HepG2 (cell line): Measurements from ENCODE around the gene NSG2. TPM values are rescaled to one million over a fixed set of nuclear protein-coding genes. Genes with fewer than 3 reads are reported as not detected.

ENCODE experiments used
- ATAC-seq: fragments of 200-7000 bp; cut with Tn5 transposase; 3 replicates; pipeline ENCODE4 v1.9.1; 2020; ENCODE audit warnings: mild to moderate bottlenecking, moderate library complexity
- BruUV-seq: library from RNA; stranded (reverse); fragments of 400-500 nt; replicated peaks from 2 replicates; lab custom pipeline; 2021; lab: Mats Ljungman, UMichigan
- CTCF ChIA-PET: fragments of 300-600 bp; formaldehyde crosslinking; extraction: SDS; loops from one replicate; lab custom pipeline; 2021; ENCODE audit warnings: low total read pairs, inconsistent platforms, low intra/inter-chr PET ratio; lab: Yijun Ruan, JAX
- POLR2A ChIA-PET: fragments of 350-600 bp; sonication (Branson Sonifier 250); formaldehyde crosslinking; loops from one replicate; lab custom pipeline; 2020; ENCODE audit warnings: antibody characterized with exemption, inconsistent platforms; lab: Yijun Ruan, JAX
- DNase-seq: peaks from one replicate; pipeline ENCODE4 v3.0.0-alpha.2; 2015; ENCODE audit warnings: low spot score
- FAIRE-seq: peaks from 3 replicates; lab custom pipeline; 2011; peaks lifted over from hg19 to GRCh38; lab: Jason Lieb, UNC
- H2AFZ ChIP-seq: one replicate; pipeline ENCODE4 v1.6.1; 2011; ENCODE audit warnings: low read length, inconsistent platforms
- H3K27ac ChIP-seq: fragments of 300-600 bp; 3 replicates; pipeline ENCODE4 v1.8.0; 2011; ENCODE audit warnings: mixed run types, mild to moderate bottlenecking, mixed read lengths, low read length, inconsistent platforms; ENCODE audit not compliant: insufficient read depth; ENCODE audit errors: extremely low read length
- H3K27me3 ChIP-seq, 2 experiments: fragments of 200-600 bp in 1 of 2; 2 replicates in 1 of 2; 3 replicates in 1 of 2; pipeline versions ENCODE4 v1.6.0 to v1.8.0; 2011; ENCODE audit warnings: low read length in 2 of 2, mild to moderate bottlenecking in 2 of 2, moderate library complexity in 2 of 2, inconsistent platforms in 1 of 2; ENCODE audit not compliant: insufficient read depth in 2 of 2, control insufficient read depth in 1 of 2
- H3K36me3 ChIP-seq, 2 experiments: fragments of 200-600 bp in 1 of 2; replicated peaks in 1 of 2; 2 replicates in 1 of 2; 3 replicates in 1 of 2; pipeline versions ENCODE4 v1.5.1 to v1.8.0; 2011; ENCODE audit warnings: low read length in 2 of 2, inconsistent platforms in 1 of 2; ENCODE audit not compliant: insufficient read depth in 2 of 2, control insufficient read depth in 1 of 2
- H3K4me1 ChIP-seq: 2 replicates; pipeline ENCODE4 v1.5.1; 2012; ENCODE audit warnings: low read length, inconsistent platforms; ENCODE audit not compliant: insufficient read depth
- H3K4me2 ChIP-seq: 2 replicates; pipeline ENCODE4 v1.6.0; 2011; ENCODE audit warnings: low read depth, low read length, inconsistent platforms
- H3K4me3 ChIP-seq, 3 experiments: fragments of 200-600 bp in 1 of 3; sonication (generic), shearing (Covaris generic) in 1 of 3; replicated peaks in 1 of 3; 2 replicates each; pipeline ENCODE4 v1.5.1; 2011 to 2016; ENCODE audit warnings: low read length in 3 of 3, inconsistent platforms in 2 of 3, low read depth in 2 of 3, mild to moderate bottlenecking in 2 of 3, control low read depth in 1 of 3, mixed read lengths in 1 of 3; ENCODE audit not compliant: insufficient read depth in 1 of 3
- H3K79me2 ChIP-seq: one replicate; pipeline ENCODE4 v1.6.1; 2011; ENCODE audit warnings: low read length, inconsistent platforms; ENCODE audit not compliant: insufficient read depth
- H3K9ac ChIP-seq: 2 replicates; pipeline ENCODE4 v1.6.0; 2011; ENCODE audit warnings: mild to moderate bottlenecking, low read depth, low read length, inconsistent platforms; ENCODE audit not compliant: insufficient read depth
- H3K9me3 ChIP-seq: 2 replicates; pipeline ENCODE4 v1.5.1; 2012; ENCODE audit warnings: mild to moderate bottlenecking, low read length
- H4K20me1 ChIP-seq: 2 replicates; pipeline ENCODE4 v1.6.0; 2011; ENCODE audit warnings: inconsistent platforms, mild to moderate bottlenecking, low read length, moderate library complexity; ENCODE audit not compliant: insufficient read depth
- DPF2 ChIP-seq: sonication (generic); formaldehyde crosslinking; IDR thresholded peaks from 2 replicates; pipeline ENCODE4 v1.4.0; 2020; ENCODE audit warnings: mild to moderate bottlenecking, low read depth, missing genetic modification reagents, borderline replicate concordance
- HOMEZ ChIP-seq: IDR thresholded peaks from 2 replicates; pipeline ENCODE4 v1.6.1; 2016; ENCODE audit warnings: low read depth
- PTBP1 ChIP-seq: fragments of 200-400 bp; formaldehyde crosslinking; IDR thresholded peaks from 2 replicates; pipeline ENCODE4 v1.6.1; 2018; ENCODE audit warnings: low read length, low read depth; ENCODE audit not compliant: poor library complexity, severe bottlenecking
- TSC22D2 ChIP-seq: sonication (generic); formaldehyde crosslinking; IDR thresholded peaks from 2 replicates; pipeline ENCODE4 v1.5.1; 2020; ENCODE audit warnings: missing genetic modification reagents, mild to moderate bottlenecking, borderline replicate concordance
- ZNF20 ChIP-seq: sonication (generic); formaldehyde crosslinking; IDR thresholded peaks from 2 replicates; pipeline ENCODE4 v1.4.0; 2020; ENCODE audit warnings: mild to moderate bottlenecking, moderate library complexity, missing genetic modification reagents
- ZNF605 ChIP-seq: sonication (generic); formaldehyde crosslinking; IDR thresholded peaks from 2 replicates; pipeline ENCODE4 v1.8.0; 2022; ENCODE audit warnings: mild to moderate bottlenecking, missing genetic modification reagents
- ZNF678 ChIP-seq: sonication (generic); formaldehyde crosslinking; IDR thresholded peaks from 2 replicates; pipeline ENCODE4 v1.4.0; 2020; ENCODE audit warnings: mild to moderate bottlenecking, missing genetic modification reagents
- WGBS: methylation state at CpG from one replicate; pipeline ENCODE4 v1.1.6; 2017; ENCODE audit warnings: low lambda C conversion rate; 5-methylcytosine and 5-hydroxymethylcytosine counted together
- in situ Hi-C: cut with HindIII; loops from 2 replicates; pipeline ENCODE4 v1.10.0; 2017; ENCODE audit warnings: low pct_unique_long_range_greater_than_20kb; ENCODE audit not compliant: extremely low pct_ligation_motif_present
- intact Hi-C: fragments of 100-400 bp; cut with micrococcal nuclease; formaldehyde crosslinking; loops from one replicate; pipeline ENCODE4 v1.10.0; 2022; ENCODE audit not compliant: unreplicated experiment
- polyA plus RNA-seq, 8 experiments: library from polyadenylated mRNA; depleted of rRNA in 3 of 8; stranded (reverse) in 7 of 8; unstranded in 1 of 8; fragments of >200 nt; fragmentation: Illumina TruSeq in 4 of 8; extraction: Trizol in 4 of 8; gene quantifications; 2 replicates each; pipeline versions ENCODE4 v1.2.1 to v1.2.3, GENCODE V29; 2011 to 2016; ENCODE audit warnings: low read depth in 4 of 8, missing spikeins in 1 of 8, mixed read lengths in 1 of 8; ENCODE audit not compliant: insufficient read depth in 1 of 8
- total RNA-seq, 5 experiments: library from RNA; depleted of rRNA; stranded (reverse); fragments of >200 nt; fragmentation: Illumina TruSeq; extraction: Trizol; gene quantifications; 2 replicates each; pipeline ENCODE4 v1.2.3, GENCODE V29; 2016; ENCODE audit warnings: low read depth in 1 of 5

NSG2 gene
- total and polyA plus RNA-seq, 2 of the 13 experiments (the other 11 are each of a cell fraction or from before 2014, with no cell fraction given): 0.21 TPM; not detected in 1

GRCh38 chr5:174093123-174093522 lies 47.6 kb downstream of the NSG2 start (continued):
- no peak for TF ChIP-seq HOMEZ (CRISPR knock-in tag)
- TF ChIP-seq PTBP1: no peak
- no peak for TF ChIP-seq ZNF605 (CRISPR knock-in tag)
- TF ChIP-seq TSC22D2 (CRISPR knock-in tag): no peak

- H4K20me1 ChIP-seq: no peaks in the 10 kb centered on the region; the same call in 1 of the 2 replicates
- no peak overlapping the region for H3K27ac ChIP-seq
- no peak overlapping the region for H3K4me2 ChIP-seq
- TF ChIP-seq DPF2 (no peak), ZNF20 (CRISPR knock-in tag) (no peak), ZNF678 (no peak)
- POLR2A ChIA-PET: no interaction called here
- no peaks in the 10 kb centered on the region for H3K4me1 ChIP-seq
- WGBS: 28% methylated on average over 10 of the region's 10 CpGs
- no peaks in the 10 kb centered on the region for H3K9me3 ChIP-seq
- CTCF ChIA-PET: no interaction called here
- H3K79me2 ChIP-seq: no peaks in the 10 kb centered on the region
- BruUV-seq: no TSS peak
- FAIRE-seq (no peak), DNase-seq (no peak), ATAC-seq (no peak)
- H3K4me3 ChIP-seq: no peak overlapping the region
- H3K36me3 ChIP-seq: no peaks in the 10 kb centered on the region
- intact Hi-C loops (no loop called here), in situ Hi-C loops (no loop called here)
- no peak overlapping the region for H2AFZ ChIP-seq
- H3K9ac ChIP-seq: no peak overlapping the region
- H3K27me3 ChIP-seq: peaks cover 2 to 3% of the 10 kb centered on the region in 2 experiments; a peak in 2 of 5 replicates
Observed at GRCh38 chr5:174094857-174095606, 49.5 kb downstream of the NSG2 start.
